Cardiac septum (tissue), 1 donor: ENCODE data around the gene PLA2G6. TPM values are rescaled to one million over a fixed set of nuclear protein-coding genes. Genes with fewer than 3 reads are reported as not detected.
"Not testable (repeated sequence)": the region's sequence is repeated elsewhere in the genome, so short reads cannot be mapped to it uniquely, and the experiment has no call there.

Source experiments
- DNase-seq: peaks from one replicate; pipeline ENCODE4 v3.0.0-alpha.2; 2020; ENCODE audit warnings: low spot score
- intact Hi-C: fragments of 100-400 bp; cut with DNase I; formaldehyde crosslinking; loops from one replicate; pipeline ENCODE4 v1.14.0; 2022
- total RNA-seq: library from RNA; stranded (reverse); fragmentation: NEBNext Ultra II Directional; extraction: Animal tissue kit (Norgen Biotek cat#: 25700); gene quantifications from one replicate; pipeline ENCODE4 v1.2.1, GENCODE V29; 2021
- donor health status: DM: no; HTN: no; CAD: no.

The PLA2G6 gene
- total RNA-seq, 1 donor from 2014 or later, result 12.5 TPM

- intact Hi-C loops, result loop anchor here (2.0 to 5.0 kb wide), 2 partner anchors 17 to 102 kb away; no protein-coding TSS in a partner anchor
- no peak for DNase-seq
Observed at GRCh38 chr22:38199826-38200559, 18.4 kb upstream of the PLA2G6 start.

GRCh38 chr22:38196791-38197419 is 15.3 kb upstream of the PLA2G6 start:
- intact Hi-C loops, result no loop called here
- DNase-seq, result no peak

- no peak for DNase-seq
Observed at GRCh38 chr22:38193580-38193979, 11.9 kb upstream of the PLA2G6 start.

GRCh38 chr22:38192475-38192863 is 10.8 kb upstream of the PLA2G6 start:
- DNase-seq, result no peak
- intact Hi-C loops, result no loop called here

More at GRCh38 chr22:38193580-38193979, 11.9 kb upstream of the PLA2G6 start:
- intact Hi-C loops, result no loop called here

- intact Hi-C loops, result no loop called here
- no peak for DNase-seq
Observed at GRCh38 chr22:38191731-38192474, 10.3 kb upstream of the PLA2G6 start.

- no peak for DNase-seq
- intact Hi-C loops, result no loop called here
Observed at GRCh38 chr22:38191055-38191454, 9.4 kb upstream of the PLA2G6 start.

GRCh38 chr22:38190581-38190980 is 9.0 kb upstream of the PLA2G6 start:
- intact Hi-C loops, result no loop called here
- no peak for DNase-seq

- intact Hi-C loops, result no loop called here
Observed at GRCh38 chr22:38189104-38189503, 7.5 kb upstream of the PLA2G6 start.

GRCh38 chr22:38187413-38188212 is 6.0 kb upstream of the PLA2G6 start:
- intact Hi-C loops, result no loop called here
- DNase-seq, result no peak

More at GRCh38 chr22:38189104-38189503, 7.5 kb upstream of the PLA2G6 start:
- DNase-seq, result no peak

- intact Hi-C loops, result no loop called here
- DNase-seq, result no peak
Observed at GRCh38 chr22:38186429-38186828, 4.8 kb upstream of the PLA2G6 start.

- DNase-seq, result no peak
- intact Hi-C loops, result no loop called here
Observed at GRCh38 chr22:38184788-38185187, 3.2 kb upstream of the PLA2G6 start.

GRCh38 chr22:38180841-38181452 is 683 bp downstream of the PLA2G6 start:
- DNase-seq, result no peak
- intact Hi-C loops, result no loop called here

GRCh38 chr22:38178605-38178937 is 3.1 kb downstream of the PLA2G6 start:
- not testable (repeated sequence) for DNase-seq
- intact Hi-C loops, result loop anchor here (5.0 kb wide), 1 partner anchor 39 kb away; no protein-coding TSS in a partner anchor

GRCh38 chr22:38177926-38178604 is 3.6 kb downstream of the PLA2G6 start:
- DNase-seq, result no peak
- intact Hi-C loops, result loop anchor here (5.0 kb wide), 1 partner anchor 39 kb away; no protein-coding TSS in a partner anchor

- not testable (repeated sequence) for DNase-seq
- intact Hi-C loops, result loop anchor here (5.0 kb wide), 1 partner anchor 40 kb away; no protein-coding TSS in a partner anchor
Observed at GRCh38 chr22:38177571-38177925, 4.1 kb downstream of the PLA2G6 start.

GRCh38 chr22:38177044-38177443 is 4.6 kb downstream of the PLA2G6 start:
- intact Hi-C loops, result loop anchor here (5.0 kb wide), 1 partner anchor 40 kb away; no protein-coding TSS in a partner anchor
- DNase-seq, result no peak

- intact Hi-C loops, result loop anchor here (5.0 kb wide), 1 partner anchor 41 kb away; no protein-coding TSS in a partner anchor
- peak; percentile 83 for DNase-seq
Observed at GRCh38 chr22:38176170-38176741, 5.4 kb downstream of the PLA2G6 start.
